Urinary bladder (tissue), 4 donors: ENCODE measurements around the gene PIK3C3. TPM values are rescaled to one million over a fixed set of nuclear protein-coding genes. Genes with fewer than 3 reads are reported as not detected.

Experiments used
- DNase-seq: peaks from one replicate; pipeline ENCODE4 v3.0.0-alpha.2; 2015; ENCODE audit errors: extremely low spot score
- H3K27ac ChIP-seq: one replicate; pipeline ENCODE4 v1.5.1; 2013; ENCODE audit warnings: low read depth, mild to moderate bottlenecking, moderate library complexity
- H3K36me3 ChIP-seq: one replicate; pipeline ENCODE4 v1.6.1; 2013; ENCODE audit warnings: mild to moderate bottlenecking, moderate library complexity; ENCODE audit not compliant: insufficient read depth
- H3K4me1 ChIP-seq: one replicate; pipeline ENCODE4 v1.6.1; 2013; ENCODE audit warnings: mild to moderate bottlenecking, moderate library complexity; ENCODE audit not compliant: insufficient read depth
- H3K4me3 ChIP-seq: one replicate; pipeline ENCODE4 v1.5.1; 2013; ENCODE audit warnings: low read depth, low read length
- WGBS: extraction: QIAGEN DNeasy Blood & Tissue Kit; methylation state at CpG from one replicate; pipeline ENCODE4 v1.1.7; 2013; 5-methylcytosine and 5-hydroxymethylcytosine counted together
- polyA plus RNA-seq: library from polyadenylated mRNA; stranded (reverse); fragments of 200-250 nt; gene quantifications from one replicate; pipeline ENCODE4 v1.2.3, GENCODE V29; 2013
- total RNA-seq: library from RNA; depleted of rRNA; stranded (reverse); fragments of >200 nt; gene quantifications from one replicate; pipeline ENCODE4 v1.2.3, GENCODE V29; 2014
- donor health status: healthy with polysubstance abuse.
- donor health status: healthy.

PIK3C3 gene
- total and polyA plus RNA-seq, 2 donors: 24.9 to 82.9 TPM

- H3K36me3 ChIP-seq: no peaks in the 10 kb centered on the region
- WGBS: 87% methylated on average over 10 of the region's 10 CpGs
- no peak overlapping the region for H3K4me3 ChIP-seq
These were observed 157.8 kb downstream of the PIK3C3 start for GRCh38 chr18:42112657-42113420.

GRCh38 chr18:42113529-42114191, 158.6 kb downstream of the PIK3C3 start:
- 61% methylated on average over 5 of the region's 5 CpGs for WGBS
- DNase-seq: no peak
- Histone ChIP-seq H3K4me3 (no peak overlapping the region), H3K4me1 (no peaks in the 10 kb centered on the region), H3K27ac (no peak overlapping the region), H3K36me3 (no peaks in the 10 kb centered on the region)

More at GRCh38 chr18:42112657-42113420, 157.8 kb downstream of the PIK3C3 start:
- no peak for DNase-seq
- H3K27ac ChIP-seq: no peak overlapping the region
- H3K4me1 ChIP-seq: no peaks in the 10 kb centered on the region

- peak; percentile 67 for DNase-seq
- no peak overlapping the region for H3K4me3 ChIP-seq
- H3K36me3 ChIP-seq: no peaks in the 10 kb centered on the region
- WGBS: 13% methylated on average over 7 of the region's 7 CpGs
- H3K4me1 ChIP-seq: no peaks in the 10 kb centered on the region
- H3K27ac ChIP-seq: no peak overlapping the region
These were observed 159.4 kb downstream of the PIK3C3 start for GRCh38 chr18:42114310-42114943.

GRCh38 chr18:42126586-42126985, 171.6 kb downstream of the PIK3C3 start:
- Histone ChIP-seq H3K4me1 (peaks cover 2% of the 10 kb centered on the region), H3K4me3 (no peak overlapping the region), H3K36me3 (no peaks in the 10 kb centered on the region), H3K27ac (no peak overlapping the region)
- no peak for DNase-seq
- WGBS: 81% methylated on average over 1 of the region's 1 CpG

GRCh38 chr18:42131066-42131929, 176.3 kb downstream of the PIK3C3 start:
- WGBS: 22% methylated on average over 12 of the region's 12 CpGs
- H3K27ac ChIP-seq: no peak overlapping the region
- peaks cover 2% of the 10 kb centered on the region for H3K4me1 ChIP-seq
- DNase-seq: no peak
- no peaks in the 10 kb centered on the region for H3K36me3 ChIP-seq
- no peak overlapping the region for H3K4me3 ChIP-seq

- whole genome bisulfite sequencing: 64% methylated on average over 2 of the region's 2 CpGs
- Histone ChIP-seq H3K27ac (no peak overlapping the region), H3K36me3 (no peaks in the 10 kb centered on the region), H3K4me1 (peaks cover 2% of the 10 kb centered on the region), H3K4me3 (no peak overlapping the region)
- no peak for DNase-seq
These were observed 176.9 kb downstream of the PIK3C3 start for GRCh38 chr18:42131930-42132244.
